Keratinocyte (primary cell): ENCODE measurements around the gene MAML2.

Experiments
- CTCF ChIP-seq, 3 experiments: IDR thresholded peaks in 1 of 3; conservative IDR thresholded peaks in 1 of 3; optimal IDR thresholded peaks in 1 of 3; 2 replicates in 2 of 3; 3 replicates in 1 of 3; pipeline versions ENCODE3 to v1.5.1; 2011; ENCODE audit warnings: low read length in 3 of 3, mild to moderate bottlenecking in 3 of 3, moderate library complexity in 2 of 3, control low read depth in 1 of 3, inconsistent platforms in 1 of 3; ENCODE audit not compliant: insufficient read depth in 2 of 3; ENCODE audit errors: extremely low read depth in 1 of 3
- EZH2 ChIP-seq: IDR thresholded peaks from one replicate; pipeline ENCODE4 v1.6.1; 2012; ENCODE audit warnings: inconsistent platforms, mild to moderate bottlenecking, low read length, moderate library complexity

- no peak for TF ChIP-seq CTCF (optimal IDR thresholded peaks at IDR 0.05 in 1 of 3, IDR thresholded peaks at IDR 0.05 in 1 of 3, conservative IDR thresholded peaks at IDR 0.05 in 1 of 3; ENCODE audit: extremely low read depth in 1 of 3, insufficient read depth in 2 of 3, low read length in 3 of 3)
- no peak for TF ChIP-seq EZH2
Measured at GRCh38 chr11:96105197-96105895, 237.6 kb downstream of the MAML2 start.
